Muscle layer of duodenum (tissue), 2 donors: ENCODE results near the gene COLEC12.

Experiments
- H3K27ac ChIP-seq: one replicate; pipeline ENCODE4 v1.7.0; 2013; ENCODE audit warnings: mild to moderate bottlenecking, low read length
- H3K27me3 ChIP-seq: one replicate; pipeline ENCODE4 v1.7.0; 2013; ENCODE audit warnings: low read depth, mild to moderate bottlenecking, control low read depth, low read length
- H3K36me3 ChIP-seq, 2 donors: one replicate each; pipeline ENCODE4 v1.7.0; 2013; ENCODE audit warnings: low read length in 2 of 2, control low read depth in 1 of 2, mild to moderate bottlenecking in 1 of 2; ENCODE audit not compliant: insufficient read depth in 2 of 2, control insufficient read depth in 1 of 2
- H3K4me1 ChIP-seq, 2 donors: one replicate each; pipeline ENCODE4 v1.7.0; 2013; ENCODE audit warnings: low read length in 2 of 2, mild to moderate bottlenecking in 2 of 2, control low read depth in 1 of 2, moderate library complexity in 1 of 2; ENCODE audit not compliant: insufficient read depth in 2 of 2, control insufficient read depth in 1 of 2
- H3K4me3 ChIP-seq, 2 donors: one replicate each; pipeline ENCODE4 v1.7.0; 2013; ENCODE audit warnings: low read length in 2 of 2, low read depth in 1 of 2, mild to moderate bottlenecking in 1 of 2
- H3K9me3 ChIP-seq, 2 donors: one replicate each; pipeline ENCODE4 v1.7.0; 2013; ENCODE audit warnings: low read length in 2 of 2, control low read depth in 1 of 2, mild to moderate bottlenecking in 1 of 2; ENCODE audit not compliant: control insufficient read depth in 1 of 2
- donor health status: healthy.

Gene COLEC12

GRCh38 chr18:392928-393573 is 107.5 kb downstream of the COLEC12 start:
- Histone ChIP-seq H3K36me3 (no peaks in the 10 kb centered on the region), H3K27ac (no peak overlapping the region)

GRCh38 chr18:390741-391478 is 109.6 kb downstream of the COLEC12 start:
- no peaks in the 10 kb centered on the region for H3K9me3 ChIP-seq
- no peaks in the 10 kb centered on the region for H3K27me3 ChIP-seq
- H3K4me3 ChIP-seq = no peak overlapping the region
- no peak overlapping the region for H3K27ac ChIP-seq
- H3K36me3 ChIP-seq = no peaks in the 10 kb centered on the region
- H3K4me1 ChIP-seq = peaks cover 10 to 22% of the 10 kb centered on the region in 2 donors

More at GRCh38 chr18:392928-393573, 107.5 kb downstream of the COLEC12 start:
- Histone ChIP-seq H3K4me1 (peaks cover 10 to 29% of the 10 kb centered on the region in 2 donors), H3K9me3 (no peaks in the 10 kb centered on the region), H3K4me3 (no peak overlapping the region), H3K27me3 (no peaks in the 10 kb centered on the region)

GRCh38 chr18:389658-390357 is 110.7 kb downstream of the COLEC12 start:
- Histone ChIP-seq H3K36me3 (no peaks in the 10 kb centered on the region), H3K4me3 (no peak overlapping the region), H3K27me3 (no peaks in the 10 kb centered on the region), H3K4me1 (peaks cover 6 to 18% of the 10 kb centered on the region in 2 donors), H3K9me3 (no peaks in the 10 kb centered on the region), H3K27ac (no peak overlapping the region)

GRCh38 chr18:388200-388599 is 112.3 kb downstream of the COLEC12 start:
- no peaks in the 10 kb centered on the region for H3K27me3 ChIP-seq
- H3K4me1 ChIP-seq = peaks cover 0 to 3% of the 10 kb centered on the region in 2 donors
- no peak overlapping the region for H3K27ac ChIP-seq
- no peaks in the 10 kb centered on the region for H3K9me3 ChIP-seq
- H3K4me3 ChIP-seq = no peak overlapping the region
- no peaks in the 10 kb centered on the region for H3K36me3 ChIP-seq

- no peaks in the 10 kb centered on the region for H3K9me3 ChIP-seq
- no peak overlapping the region for H3K4me3 ChIP-seq
- H3K27me3 ChIP-seq = no peaks in the 10 kb centered on the region
- no peak overlapping the region for H3K27ac ChIP-seq
- H3K4me1 ChIP-seq = peaks cover 0 to 4% of the 10 kb centered on the region in 2 donors
- H3K36me3 ChIP-seq = no peaks in the 10 kb centered on the region
These were observed 113.5 kb downstream of the COLEC12 start for GRCh38 chr18:386994-387393.

GRCh38 chr18:384897-385296 is 115.6 kb downstream of the COLEC12 start:
- Histone ChIP-seq H3K4me1 (peaks cover 0 to 12% of the 10 kb centered on the region in 2 donors), H3K27ac (no peak overlapping the region), H3K9me3 (no peaks in the 10 kb centered on the region), H3K36me3 (no peaks in the 10 kb centered on the region), H3K4me3 (no peak overlapping the region), H3K27me3 (no peaks in the 10 kb centered on the region)

- Histone ChIP-seq H3K9me3 (no peaks in the 10 kb centered on the region), H3K27me3 (no peaks in the 10 kb centered on the region), H3K27ac (no peak overlapping the region), H3K4me1 (peaks cover 0 to 20% of the 10 kb centered on the region in 2 donors), H3K4me3 (no peak overlapping the region), H3K36me3 (no peaks in the 10 kb centered on the region)
These were observed 117.4 kb downstream of the COLEC12 start for GRCh38 chr18:383135-383534.

GRCh38 chr18:382423-382984 is 118.0 kb downstream of the COLEC12 start:
- Histone ChIP-seq H3K4me3 (no peak overlapping the region), H3K27ac (no peak overlapping the region), H3K9me3 (no peaks in the 10 kb centered on the region), H3K36me3 (no peaks in the 10 kb centered on the region), H3K27me3 (no peaks in the 10 kb centered on the region), H3K4me1 (peaks cover 0 to 25% of the 10 kb centered on the region in 2 donors)

GRCh38 chr18:379681-380330 is 120.7 kb downstream of the COLEC12 start:
- Histone ChIP-seq H3K9me3 (no peaks in the 10 kb centered on the region), H3K27me3 (no peaks in the 10 kb centered on the region), H3K36me3 (no peaks in the 10 kb centered on the region), H3K4me3 (no peak overlapping the region), H3K4me1 (peaks cover 9 to 45% of the 10 kb centered on the region in 2 donors), H3K27ac (peak overlapping the region; percentile 4)

GRCh38 chr18:378079-378478 is 122.4 kb downstream of the COLEC12 start:
- Histone ChIP-seq H3K27me3 (no peaks in the 10 kb centered on the region), H3K36me3 (no peaks in the 10 kb centered on the region), H3K27ac (no peak overlapping the region), H3K9me3 (no peaks in the 10 kb centered on the region), H3K4me1 (peaks cover 9 to 45% of the 10 kb centered on the region in 2 donors), H3K4me3 (no peak overlapping the region)

- H3K36me3 ChIP-seq = no peaks in the 10 kb centered on the region
- no peaks in the 10 kb centered on the region for H3K27me3 ChIP-seq
- no peak overlapping the region for H3K27ac ChIP-seq
- H3K4me3 ChIP-seq = no peak overlapping the region
- no peaks in the 10 kb centered on the region for H3K9me3 ChIP-seq
- peaks cover 9 to 44% of the 10 kb centered on the region in 2 donors for H3K4me1 ChIP-seq
These were observed 123.4 kb downstream of the COLEC12 start for GRCh38 chr18:377088-377487.
